GM23338 (cell line): Measurements from ENCODE around the gene OPRL1.

ENCODE experiments used
- POLR2AphosphoS5 ChIP-seq: IDR thresholded peaks from 2 replicates; pipeline ENCODE4 v1.6.1; 2016; ENCODE audit warnings: antibody characterized with exemption, low read depth
- TF ChIP-seq, protein P1 (sequence below), 2 experiments: fragments of 200-600 bp in 1 of 2; sonication (generic) in 1 of 2; conservative IDR thresholded peaks; 2 replicates each; pipeline versions ENCODE4 v1.5.1 to v1.6.1; 2016 to 2017; ENCODE audit warnings: antibody characterized with exemption in 2 of 2, low read depth in 2 of 2, mild to moderate bottlenecking in 2 of 2, moderate library complexity in 1 of 2

DNA sequence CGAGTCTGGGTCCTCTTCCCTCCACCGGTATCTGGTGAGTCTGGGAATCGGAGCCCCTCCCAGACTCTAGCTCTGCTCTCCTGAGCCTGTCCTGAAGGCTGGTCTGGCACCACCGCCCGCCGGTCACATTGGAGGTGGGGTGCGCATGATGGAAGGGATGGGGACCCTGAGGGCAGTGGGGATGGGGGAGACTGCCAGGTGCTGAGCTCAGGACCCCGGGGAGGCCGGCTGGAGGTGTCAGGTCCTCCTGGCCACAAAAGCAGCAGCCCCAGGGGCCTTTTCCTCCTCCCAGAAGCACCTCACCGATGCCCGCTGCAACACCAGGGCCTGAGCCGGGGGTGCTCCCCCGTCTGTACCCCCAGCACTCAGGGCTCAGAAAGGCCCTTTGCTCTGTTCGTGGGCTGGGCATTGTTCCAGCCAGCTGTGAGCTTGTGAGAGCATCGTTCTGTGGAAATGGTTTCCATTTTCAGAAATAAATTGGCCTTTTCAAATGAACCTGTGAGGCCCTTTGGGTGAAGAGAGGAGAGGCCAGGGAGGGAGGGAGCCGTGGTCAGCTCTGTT is 30.0 kb downstream of the OPRL1 start:
- TF ChIP-seq, protein P1, sequence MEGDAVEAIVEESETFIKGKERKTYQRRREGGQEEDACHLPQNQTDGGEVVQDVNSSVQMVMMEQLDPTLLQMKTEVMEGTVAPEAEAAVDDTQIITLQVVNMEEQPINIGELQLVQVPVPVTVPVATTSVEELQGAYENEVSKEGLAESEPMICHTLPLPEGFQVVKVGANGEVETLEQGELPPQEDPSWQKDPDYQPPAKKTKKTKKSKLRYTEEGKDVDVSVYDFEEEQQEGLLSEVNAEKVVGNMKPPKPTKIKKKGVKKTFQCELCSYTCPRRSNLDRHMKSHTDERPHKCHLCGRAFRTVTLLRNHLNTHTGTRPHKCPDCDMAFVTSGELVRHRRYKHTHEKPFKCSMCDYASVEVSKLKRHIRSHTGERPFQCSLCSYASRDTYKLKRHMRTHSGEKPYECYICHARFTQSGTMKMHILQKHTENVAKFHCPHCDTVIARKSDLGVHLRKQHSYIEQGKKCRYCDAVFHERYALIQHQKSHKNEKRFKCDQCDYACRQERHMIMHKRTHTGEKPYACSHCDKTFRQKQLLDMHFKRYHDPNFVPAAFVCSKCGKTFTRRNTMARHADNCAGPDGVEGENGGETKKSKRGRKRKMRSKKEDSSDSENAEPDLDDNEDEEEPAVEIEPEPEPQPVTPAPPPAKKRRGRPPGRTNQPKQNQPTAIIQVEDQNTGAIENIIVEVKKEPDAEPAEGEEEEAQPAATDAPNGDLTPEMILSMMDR (conservative IDR thresholded peaks at IDR 0.05; ENCODE audit: low read depth in 2 of 2), result no peak
- TF ChIP-seq POLR2AphosphoS5, result no peak
